HCT116 (cell line): Measurements from ENCODE around the gene KCNJ4. TPM values are rescaled to one million over a fixed set of nuclear protein-coding genes. Genes with fewer than 3 reads are reported as not detected.

ENCODE experiments used
- ATF3 ChIP-seq: IDR thresholded peaks from 2 replicates; pipeline ENCODE4 v1.6.1; 2012
- CTCF ChIP-seq, 3 experiments: fragments of 200-600 bp in 1 of 3; sonication (generic) in 1 of 3; IDR thresholded peaks in 2 of 3; conservative IDR thresholded peaks in 1 of 3; 2 replicates each; pipeline ENCODE4 v1.5.1; 2012 to 2017; ENCODE audit warnings: low read depth in 2 of 3, low read length in 2 of 3, antibody characterized with exemption in 1 of 3, borderline replicate concordance in 1 of 3, control low read depth in 1 of 3, mild to moderate bottlenecking in 1 of 3, mixed read lengths in 1 of 3, mixed run types in 1 of 3, moderate library complexity in 1 of 3; ENCODE audit not compliant: insufficient read depth in 1 of 3
- EGR1 ChIP-seq: IDR thresholded peaks from 2 replicates; pipeline ENCODE4 v1.6.1; 2012; ENCODE audit warnings: low read depth
- EZH2phosphoT487 ChIP-seq: fragments of 200-600 bp; IDR thresholded peaks from 2 replicates; pipeline ENCODE4 v1.6.1; 2018; ENCODE audit warnings: antibody characterized with exemption, borderline replicate concordance
- FOSL1 ChIP-seq: IDR thresholded peaks from 2 replicates; pipeline ENCODE4 v1.6.1; 2012; ENCODE audit warnings: low read depth
- POLR2A ChIP-seq: IDR thresholded peaks from 2 replicates; pipeline ENCODE4 v1.7.0; 2011; ENCODE audit warnings: borderline replicate concordance; ENCODE audit not compliant: insufficient read depth, insufficient read length; ENCODE audit errors: extremely low read depth
- POLR2AphosphoS5 ChIP-seq: IDR thresholded peaks from 2 replicates; pipeline ENCODE4 v1.6.1; 2011; ENCODE audit warnings: mild to moderate bottlenecking, low read depth, low read length, moderate library complexity
- RAD21 ChIP-seq: IDR thresholded peaks from 2 replicates; pipeline ENCODE4 v1.6.1; 2012; ENCODE audit warnings: low read depth, mild to moderate bottlenecking
- SP1 ChIP-seq: IDR thresholded peaks from 2 replicates; pipeline ENCODE4 v1.6.1; 2012; ENCODE audit warnings: low read depth
- SRF ChIP-seq: IDR thresholded peaks from 2 replicates; pipeline ENCODE4 v1.6.1; 2012; ENCODE audit warnings: low read depth
- YY1 ChIP-seq: IDR thresholded peaks from 2 replicates; pipeline ENCODE4 v1.6.1; 2011; ENCODE audit warnings: low read length, low read depth, moderate library complexity, mild to moderate bottlenecking; ENCODE audit not compliant: insufficient replicate concordance; ENCODE audit errors: extremely low read depth
- ZFX ChIP-seq: fragments of 450-650 bp; IDR thresholded peaks from 2 replicates; pipeline ENCODE4 v1.6.1; 2017
- total RNA-seq: library from RNA; stranded (reverse); gene quantifications from one replicate; pipeline ENCODE4 v1.2.1, GENCODE V29; 2021; ENCODE audit not compliant: unreplicated experiment
- TF ChIP-seq, protein P1 (sequence below): IDR thresholded peaks from 2 replicates; pipeline ENCODE4 v1.6.1; 2012; ENCODE audit warnings: low read depth

Gene KCNJ4
- total RNA-seq, 1 experiment from 2014 or later: not detected

DNA sequence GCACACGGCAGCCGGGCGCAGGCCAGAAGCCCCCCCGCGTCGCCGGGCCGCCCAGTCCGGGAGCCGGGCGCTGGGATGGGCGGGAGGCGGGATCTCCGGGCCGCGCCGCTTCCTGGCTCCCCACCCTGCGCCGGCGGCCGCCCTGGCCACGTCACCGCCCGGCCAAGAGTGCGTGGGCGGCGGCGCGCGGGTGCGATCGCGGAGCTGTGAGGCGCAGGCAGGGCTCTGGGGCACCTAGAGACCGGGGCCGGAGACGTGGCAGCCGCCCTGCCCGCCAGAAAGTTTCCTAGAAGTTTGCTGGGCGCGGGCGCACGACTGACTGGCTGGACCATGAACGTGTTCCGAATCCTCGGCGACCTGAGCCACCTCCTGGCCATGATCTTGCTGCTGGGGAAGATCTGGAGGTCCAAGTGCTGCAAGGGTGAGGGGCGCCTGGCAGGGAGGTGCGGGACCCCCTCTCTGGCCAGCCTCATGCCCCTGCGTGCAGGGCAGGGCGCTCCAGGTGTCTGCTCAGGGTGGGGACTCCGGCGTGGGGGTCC, 13.0 kb upstream of the KCNJ4 start, which contains the start of gene KDELR3 (continued):
- TF ChIP-seq, protein P1, sequence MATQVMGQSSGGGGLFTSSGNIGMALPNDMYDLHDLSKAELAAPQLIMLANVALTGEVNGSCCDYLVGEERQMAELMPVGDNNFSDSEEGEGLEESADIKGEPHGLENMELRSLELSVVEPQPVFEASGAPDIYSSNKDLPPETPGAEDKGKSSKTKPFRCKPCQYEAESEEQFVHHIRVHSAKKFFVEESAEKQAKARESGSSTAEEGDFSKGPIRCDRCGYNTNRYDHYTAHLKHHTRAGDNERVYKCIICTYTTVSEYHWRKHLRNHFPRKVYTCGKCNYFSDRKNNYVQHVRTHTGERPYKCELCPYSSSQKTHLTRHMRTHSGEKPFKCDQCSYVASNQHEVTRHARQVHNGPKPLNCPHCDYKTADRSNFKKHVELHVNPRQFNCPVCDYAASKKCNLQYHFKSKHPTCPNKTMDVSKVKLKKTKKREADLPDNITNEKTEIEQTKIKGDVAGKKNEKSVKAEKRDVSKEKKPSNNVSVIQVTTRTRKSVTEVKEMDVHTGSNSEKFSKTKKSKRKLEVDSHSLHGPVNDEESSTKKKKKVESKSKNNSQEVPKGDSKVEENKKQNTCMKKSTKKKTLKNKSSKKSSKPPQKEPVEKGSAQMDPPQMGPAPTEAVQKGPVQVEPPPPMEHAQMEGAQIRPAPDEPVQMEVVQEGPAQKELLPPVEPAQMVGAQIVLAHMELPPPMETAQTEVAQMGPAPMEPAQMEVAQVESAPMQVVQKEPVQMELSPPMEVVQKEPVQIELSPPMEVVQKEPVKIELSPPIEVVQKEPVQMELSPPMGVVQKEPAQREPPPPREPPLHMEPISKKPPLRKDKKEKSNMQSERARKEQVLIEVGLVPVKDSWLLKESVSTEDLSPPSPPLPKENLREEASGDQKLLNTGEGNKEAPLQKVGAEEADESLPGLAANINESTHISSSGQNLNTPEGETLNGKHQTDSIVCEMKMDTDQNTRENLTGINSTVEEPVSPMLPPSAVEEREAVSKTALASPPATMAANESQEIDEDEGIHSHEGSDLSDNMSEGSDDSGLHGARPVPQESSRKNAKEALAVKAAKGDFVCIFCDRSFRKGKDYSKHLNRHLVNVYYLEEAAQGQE: no peak
- TF ChIP-seq SRF: no peak
- peak; percentile 40 for TF ChIP-seq POLR2A
- TF ChIP-seq CTCF (IDR thresholded peaks at IDR 0.05 in 2 of 3, conservative IDR thresholded peaks at IDR 0.05 in 1 of 3; ENCODE audit: borderline replicate concordance in 1 of 3, insufficient read depth in 1 of 3, low read depth in 2 of 3, low read length in 2 of 3): no peak
- peak; percentile 82 for TF ChIP-seq POLR2AphosphoS5
- peak; percentile 23; the same call in 1 of the 2 replicates for TF ChIP-seq ZFX
- TF ChIP-seq YY1: no peak
- TF ChIP-seq SP1: no peak
- TF ChIP-seq RAD21: no peak
- TF ChIP-seq EGR1: peak; percentile 99
- TF ChIP-seq ATF3: no peak
- TF ChIP-seq FOSL1: no peak
- TF ChIP-seq EZH2phosphoT487: no peak
